Activated CD4-positive, alpha-beta memory T cell treated with anti-CD3 and anti-CD28 coated beads for 36 hours (primary cell): ENCODE data around the gene MCTP2. TPM values are rescaled to one million over a fixed set of nuclear protein-coding genes. Genes with fewer than 3 reads are reported as not detected.
A peak's percentile ranks its signal among the peaks of the same experiment; 100 is the strongest.

Experiments
- CTCF ChIA-PET: fragments of 350-600 bp; sonication (Branson Sonifier 250); formaldehyde crosslinking; loops from one replicate; lab custom pipeline; 2021; ENCODE audit warnings: antibody characterized with exemption, inconsistent platforms; lab: Charles Lee
- POLR2A ChIA-PET: fragments of 350-600 bp; sonication (Branson Sonifier 250); formaldehyde crosslinking; loops from one replicate; lab custom pipeline; 2021; ENCODE audit warnings: antibody characterized with exemption; lab: Charles Lee
- DNase-seq: peaks from one replicate; pipeline ENCODE4 v3.0.0-alpha.2; 2020
- H3K27ac Mint-ChIP-seq: one replicate; pipeline ENCODE4 v1.8.0; 2021; ENCODE audit warnings: mixed read lengths
- H3K27me3 Mint-ChIP-seq: one replicate; pipeline ENCODE4 v1.8.0; 2021; ENCODE audit warnings: mixed read lengths
- H3K36me3 Mint-ChIP-seq: one replicate; pipeline ENCODE4 v1.8.0; 2021; ENCODE audit warnings: mixed read lengths
- H3K4me1 Mint-ChIP-seq: one replicate; pipeline ENCODE4 v1.8.0; 2021; ENCODE audit warnings: low read depth, mixed read lengths
- H3K4me3 Mint-ChIP-seq: one replicate; pipeline ENCODE4 v1.8.0; 2021; ENCODE audit warnings: mild to moderate bottlenecking, mixed read lengths
- H3K9me3 Mint-ChIP-seq: one replicate; pipeline ENCODE4 v1.8.0; 2021; ENCODE audit warnings: mixed read lengths
- intact Hi-C: fragments of 100-400 bp; cut with micrococcal nuclease; formaldehyde crosslinking; loops from one replicate; pipeline ENCODE4 v1.15.1; 2023
- total RNA-seq, 2 experiments: library from RNA; stranded (reverse); gene quantifications; one replicate each; pipeline ENCODE4 v1.2.3, GENCODE V29; 2021

MCTP2 gene
- total RNA-seq, 2 experiments from 2014 or later: 38.5 to 41.7 TPM

DNA sequence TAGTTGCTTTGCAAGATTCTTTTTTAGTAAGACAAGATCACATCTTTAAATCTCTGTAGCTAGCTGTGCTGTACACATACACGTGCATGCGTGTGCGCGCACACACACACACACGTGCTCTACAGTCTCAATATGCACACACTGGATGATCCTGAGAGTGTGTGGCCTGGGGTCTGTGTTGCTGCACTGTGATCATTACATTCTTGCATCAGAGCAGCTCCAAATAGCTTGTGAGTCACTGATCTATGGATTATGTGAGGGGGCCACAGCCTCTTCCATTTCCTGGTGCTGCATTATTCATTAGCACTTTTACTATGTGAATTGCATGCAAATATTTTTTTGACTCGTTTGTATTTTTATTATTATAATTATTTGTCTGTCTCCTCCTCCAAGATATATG, 34.6 kb downstream of the MCTP2 start:
- Mint-ChIP-seq H3K36me3 (peaks cover 4% of the 10 kb centered on the region), H3K27me3 (no peaks in the 10 kb centered on the region), H3K4me3 (no peak overlapping the region), H3K27ac (no peak overlapping the region), H3K4me1 (peaks cover 26% of the 10 kb centered on the region), H3K9me3 (no peaks in the 10 kb centered on the region)
- POLR2A ChIA-PET: no interaction called here
- CTCF ChIA-PET: no interaction called here
- DNase-seq: no peak
- intact Hi-C loops: no loop called here

DNA sequence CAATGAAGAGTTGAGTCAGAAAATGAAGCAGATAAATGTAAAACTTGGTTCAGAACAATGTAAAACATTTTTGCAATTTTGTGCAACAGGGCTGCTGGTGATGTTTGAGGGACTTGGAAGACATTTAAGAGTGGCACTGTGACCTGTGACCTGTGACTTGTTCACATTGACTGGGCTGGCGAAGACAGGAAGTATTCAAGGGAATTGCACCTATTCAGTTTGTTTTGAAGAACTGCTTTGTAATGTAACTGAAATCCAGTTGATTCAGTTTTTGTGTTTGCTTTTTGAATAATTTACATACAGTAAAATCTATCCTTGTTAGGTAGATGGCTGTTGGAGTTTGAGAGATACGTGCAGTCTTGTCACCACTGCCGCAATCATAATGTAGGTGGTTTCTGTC, 35.4 kb downstream of the MCTP2 start:
- CTCF ChIA-PET: no interaction called here
- H3K27ac Mint-ChIP-seq: no peak overlapping the region
- no peaks in the 10 kb centered on the region for H3K9me3 Mint-ChIP-seq
- intact Hi-C loops: no loop called here
- H3K36me3 Mint-ChIP-seq: peaks cover 4% of the 10 kb centered on the region
- no peaks in the 10 kb centered on the region for H3K27me3 Mint-ChIP-seq
- H3K4me3 Mint-ChIP-seq: no peak overlapping the region
- POLR2A ChIA-PET: no interaction called here
- DNase-seq: no peak
- H3K4me1 Mint-ChIP-seq: peaks cover 25% of the 10 kb centered on the region

DNA sequence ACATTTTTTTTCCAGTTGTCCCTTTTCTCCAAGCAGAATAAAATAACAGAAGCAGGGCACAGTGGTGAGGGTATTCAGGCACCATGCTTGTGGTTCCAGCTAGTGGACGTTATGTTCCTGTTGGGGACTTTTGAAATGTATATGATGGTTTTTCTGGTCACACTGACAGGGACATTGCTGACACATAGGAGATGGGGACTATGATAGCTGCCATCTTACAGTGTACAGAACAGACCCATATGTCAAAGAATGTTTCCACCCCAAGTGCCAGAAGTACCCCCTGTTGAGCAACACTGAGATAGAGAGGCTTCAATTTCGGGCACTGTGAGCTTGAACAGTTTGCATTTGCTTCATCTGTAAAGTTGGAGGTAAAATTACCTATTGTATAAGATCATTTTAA, 38.6 kb downstream of the MCTP2 start:
- Mint-ChIP-seq H3K36me3 (peaks cover 6% of the 10 kb centered on the region), H3K9me3 (no peaks in the 10 kb centered on the region), H3K27me3 (no peaks in the 10 kb centered on the region), H3K4me3 (no peak overlapping the region), H3K4me1 (peaks cover 26% of the 10 kb centered on the region), H3K27ac (no peak overlapping the region)
- DNase-seq: no peak
- intact Hi-C loops: no loop called here
- ChIA-PET POLR2A (interaction anchor here (1.5 kb wide), 1 partner anchor 37 kb away, joined by 6 read pairs; no protein-coding TSS in a partner anchor), CTCF (no interaction called here)

DNA sequence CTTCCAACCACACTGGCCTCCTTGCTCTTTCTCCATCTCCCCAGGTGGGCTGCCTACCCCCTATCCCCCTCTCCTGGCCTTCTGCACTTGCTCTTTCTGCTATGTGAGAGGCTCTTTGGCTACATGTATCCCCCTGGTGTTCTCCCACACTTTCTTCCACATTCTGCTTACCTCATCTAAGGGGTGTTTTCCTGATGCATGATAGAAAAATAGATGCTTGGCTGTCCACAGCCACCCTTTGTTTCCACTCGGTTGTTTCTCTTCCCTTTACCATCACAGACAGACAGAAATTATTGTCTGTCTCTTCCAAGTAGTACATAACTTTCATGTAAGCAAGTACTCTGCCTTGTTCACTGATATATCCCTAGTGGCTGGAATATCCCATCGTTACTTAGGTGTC, 39.2 kb downstream of the MCTP2 start:
- peaks cover 6% of the 10 kb centered on the region for H3K36me3 Mint-ChIP-seq
- no peak overlapping the region for H3K4me3 Mint-ChIP-seq
- POLR2A ChIA-PET: no interaction called here
- no peaks in the 10 kb centered on the region for H3K27me3 Mint-ChIP-seq
- DNase-seq: no peak
- H3K9me3 Mint-ChIP-seq: no peaks in the 10 kb centered on the region
- H3K4me1 Mint-ChIP-seq: peaks cover 26% of the 10 kb centered on the region
- no peak overlapping the region for H3K27ac Mint-ChIP-seq
- CTCF ChIA-PET: no interaction called here
- intact Hi-C loops: no loop called here

DNA sequence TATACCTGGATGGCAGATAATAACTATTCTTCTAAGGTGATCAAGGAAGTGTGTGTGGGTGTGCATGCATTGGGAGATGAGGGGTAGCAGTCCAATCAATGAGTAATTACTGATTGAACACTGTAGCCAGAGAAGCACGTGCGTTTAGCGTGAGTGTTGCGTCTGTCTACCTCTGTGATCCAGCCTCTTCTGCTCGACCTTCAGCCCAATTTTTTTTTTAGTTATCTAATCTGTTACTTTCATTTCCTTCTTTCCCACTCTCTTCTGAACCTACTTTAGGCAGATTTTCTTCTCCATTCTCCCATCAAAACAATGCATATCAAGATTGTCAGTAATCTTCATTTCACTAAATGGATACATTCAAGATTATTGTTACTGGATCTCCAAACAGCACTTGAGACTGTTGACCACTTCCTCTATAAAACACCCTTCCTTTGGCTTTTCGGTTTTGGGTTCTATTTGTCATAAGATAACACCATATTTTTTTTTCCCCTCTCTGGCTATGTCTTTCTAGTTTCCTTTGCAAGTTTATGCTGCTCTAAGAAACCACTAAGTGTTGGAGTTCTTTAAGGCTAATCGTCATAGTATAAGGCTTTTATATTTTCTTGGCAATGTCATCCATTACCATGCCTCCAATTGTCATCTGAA, 41.0 kb downstream of the MCTP2 start:
- intact Hi-C loops: loop anchor here (1.0 kb wide), 3 partner anchors 33 to 98 kb away; partner anchors contain the start of gene MCTP2
- POLR2A ChIA-PET: no interaction called here
- H3K27ac Mint-ChIP-seq: no peak overlapping the region
- peaks cover 20% of the 10 kb centered on the region for H3K4me1 Mint-ChIP-seq
- H3K9me3 Mint-ChIP-seq: no peaks in the 10 kb centered on the region
- H3K36me3 Mint-ChIP-seq: peaks cover 6% of the 10 kb centered on the region
- no peak for DNase-seq
- H3K4me3 Mint-ChIP-seq: no peak overlapping the region
- CTCF ChIA-PET: no interaction called here
- H3K27me3 Mint-ChIP-seq: no peaks in the 10 kb centered on the region

DNA sequence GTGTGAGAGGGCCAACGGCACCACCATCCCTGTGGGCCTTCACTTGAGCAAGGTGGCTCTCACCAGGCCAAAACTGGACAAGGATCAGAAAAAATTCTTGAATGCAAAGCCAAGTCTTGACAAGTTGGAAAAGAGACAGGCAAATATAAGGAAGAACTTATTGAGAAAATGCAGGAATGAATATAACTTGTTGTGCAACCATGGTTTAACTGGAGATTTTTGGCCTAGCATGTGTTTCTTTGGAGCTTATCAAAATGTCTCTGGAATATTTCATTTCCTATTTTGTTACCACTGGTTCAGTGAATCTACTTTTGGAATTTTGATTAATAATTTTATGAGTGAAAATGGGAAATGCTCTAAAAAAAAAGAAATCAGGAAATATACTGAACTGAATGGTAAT, 42.5 kb downstream of the MCTP2 start:
- ChIA-PET CTCF (no interaction called here), POLR2A (no interaction called here)
- no peak overlapping the region for H3K27ac Mint-ChIP-seq
- H3K4me3 Mint-ChIP-seq: no peak overlapping the region
- peaks cover 21% of the 10 kb centered on the region for H3K4me1 Mint-ChIP-seq
- H3K9me3 Mint-ChIP-seq: no peaks in the 10 kb centered on the region
- DNase-seq: no peak
- no peaks in the 10 kb centered on the region for H3K27me3 Mint-ChIP-seq
- peaks cover 4% of the 10 kb centered on the region for H3K36me3 Mint-ChIP-seq
- intact Hi-C loops: no loop called here

DNA sequence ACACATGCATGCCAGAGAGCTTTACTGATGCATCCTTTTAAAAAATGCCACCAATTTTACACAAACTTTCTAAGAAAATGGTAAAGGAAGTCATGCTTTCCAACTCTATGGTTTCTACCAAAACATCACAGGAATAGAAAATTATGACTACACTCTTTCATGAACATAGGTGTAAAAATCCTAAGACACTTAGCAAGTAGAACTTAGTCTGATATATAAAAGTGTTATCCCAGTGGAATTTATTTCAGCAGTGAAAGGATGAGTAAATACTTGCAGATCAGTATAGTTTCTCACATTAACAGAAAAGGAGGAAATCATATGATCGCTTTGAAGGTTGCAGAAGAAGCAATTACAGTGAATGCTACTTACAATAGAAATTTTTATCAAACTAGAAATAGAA, 43.4 kb downstream of the MCTP2 start:
- intact Hi-C loops: no loop called here
- Mint-ChIP-seq H3K4me1 (peaks cover 28% of the 10 kb centered on the region), H3K9me3 (no peaks in the 10 kb centered on the region), H3K36me3 (peaks cover 4% of the 10 kb centered on the region), H3K27ac (no peak overlapping the region), H3K4me3 (no peak overlapping the region), H3K27me3 (no peaks in the 10 kb centered on the region)
- ChIA-PET POLR2A (no interaction called here), CTCF (no interaction called here)
- DNase-seq: no peak

DNA sequence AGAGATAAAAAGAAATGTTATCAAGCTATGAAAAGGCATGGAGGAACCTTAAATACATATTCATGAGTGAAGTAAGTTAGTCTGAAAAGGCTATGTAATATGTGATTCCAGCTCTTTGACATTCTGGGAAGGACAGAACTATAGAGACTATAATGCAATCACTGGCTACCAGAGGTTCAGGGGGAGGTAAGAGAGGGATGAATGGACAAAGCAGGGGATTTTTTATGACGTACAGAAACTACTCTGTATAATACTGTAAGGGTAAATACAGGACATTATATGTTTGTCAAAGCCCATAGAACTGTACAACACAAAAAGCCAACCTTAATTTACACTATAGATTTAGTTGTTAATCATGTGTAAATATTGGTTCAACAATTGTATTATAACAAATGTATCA, 46.1 kb downstream of the MCTP2 start:
- no peak overlapping the region for H3K4me3 Mint-ChIP-seq
- H3K36me3 Mint-ChIP-seq: peaks cover 24% of the 10 kb centered on the region
- no peak overlapping the region for H3K27ac Mint-ChIP-seq
- CTCF ChIA-PET: interaction anchor here (1.6 kb wide), 1 partner anchor 113 kb away, joined by 6 read pairs; no protein-coding TSS in a partner anchor
- H3K27me3 Mint-ChIP-seq: no peaks in the 10 kb centered on the region
- H3K4me1 Mint-ChIP-seq: peaks cover 50% of the 10 kb centered on the region
- POLR2A ChIA-PET: no interaction called here
- H3K9me3 Mint-ChIP-seq: peaks cover 9% of the 10 kb centered on the region
- intact Hi-C loops: no loop called here
- DNase-seq: no peak

DNA sequence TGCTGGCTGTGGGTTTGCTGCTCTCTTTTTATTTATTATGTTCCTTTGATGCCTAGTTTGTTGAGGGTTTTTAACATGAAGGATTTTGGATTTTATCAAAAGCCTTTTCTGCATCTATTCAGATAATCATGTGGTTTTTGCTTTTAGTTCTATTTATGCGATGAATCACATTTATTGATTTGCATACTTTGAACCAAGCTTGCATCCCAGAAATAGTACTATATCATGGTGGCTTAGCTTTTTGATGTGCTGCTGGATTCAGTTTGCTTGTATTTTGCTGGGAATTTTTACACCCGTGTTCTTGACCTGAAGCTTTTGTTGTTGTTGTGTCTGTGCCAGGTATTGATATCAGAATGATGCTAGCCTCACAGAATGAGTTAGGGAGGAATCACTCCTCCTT, 48.4 kb downstream of the MCTP2 start:
- Mint-ChIP-seq H3K4me3 (no peak overlapping the region), H3K9me3 (peaks cover 9% of the 10 kb centered on the region), H3K36me3 (peaks cover 29% of the 10 kb centered on the region), H3K4me1 (peaks cover 42% of the 10 kb centered on the region), H3K27ac (no peak overlapping the region), H3K27me3 (no peaks in the 10 kb centered on the region)
- ChIA-PET CTCF (interaction anchor here (0.8 kb wide), 1 partner anchor 42 kb away, joined by 3 read pairs; no protein-coding TSS in a partner anchor), POLR2A (no interaction called here)
- intact Hi-C loops: no loop called here
- no peak for DNase-seq

DNA sequence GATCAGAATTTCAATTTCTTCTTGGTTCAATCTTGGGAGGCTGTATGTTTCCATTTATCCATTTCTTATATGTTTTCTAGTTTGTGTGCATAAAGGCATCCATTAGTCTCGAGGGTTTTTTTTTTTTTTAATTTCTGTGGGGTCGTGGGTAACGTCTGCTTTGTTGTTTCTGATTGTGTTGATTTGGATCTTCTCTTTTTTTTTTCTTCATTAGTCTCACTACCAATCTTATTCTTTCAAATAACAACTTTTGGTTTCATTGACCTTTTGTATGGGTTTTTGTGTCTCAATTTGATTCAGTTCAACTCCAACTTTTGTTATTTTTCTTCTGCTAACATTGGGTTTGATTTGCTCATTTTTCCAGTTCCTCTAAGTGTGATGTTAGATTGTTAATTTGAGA, 48.9 kb downstream of the MCTP2 start:
- Mint-ChIP-seq H3K27ac (peak overlapping the region; percentile 28), H3K36me3 (peaks cover 30% of the 10 kb centered on the region), H3K9me3 (peaks cover 9% of the 10 kb centered on the region), H3K4me1 (peaks cover 40% of the 10 kb centered on the region), H3K4me3 (no peak overlapping the region), H3K27me3 (no peaks in the 10 kb centered on the region)
- ChIA-PET CTCF (no interaction called here), POLR2A (no interaction called here)
- DNase-seq: no peak
- intact Hi-C loops: no loop called here

DNA sequence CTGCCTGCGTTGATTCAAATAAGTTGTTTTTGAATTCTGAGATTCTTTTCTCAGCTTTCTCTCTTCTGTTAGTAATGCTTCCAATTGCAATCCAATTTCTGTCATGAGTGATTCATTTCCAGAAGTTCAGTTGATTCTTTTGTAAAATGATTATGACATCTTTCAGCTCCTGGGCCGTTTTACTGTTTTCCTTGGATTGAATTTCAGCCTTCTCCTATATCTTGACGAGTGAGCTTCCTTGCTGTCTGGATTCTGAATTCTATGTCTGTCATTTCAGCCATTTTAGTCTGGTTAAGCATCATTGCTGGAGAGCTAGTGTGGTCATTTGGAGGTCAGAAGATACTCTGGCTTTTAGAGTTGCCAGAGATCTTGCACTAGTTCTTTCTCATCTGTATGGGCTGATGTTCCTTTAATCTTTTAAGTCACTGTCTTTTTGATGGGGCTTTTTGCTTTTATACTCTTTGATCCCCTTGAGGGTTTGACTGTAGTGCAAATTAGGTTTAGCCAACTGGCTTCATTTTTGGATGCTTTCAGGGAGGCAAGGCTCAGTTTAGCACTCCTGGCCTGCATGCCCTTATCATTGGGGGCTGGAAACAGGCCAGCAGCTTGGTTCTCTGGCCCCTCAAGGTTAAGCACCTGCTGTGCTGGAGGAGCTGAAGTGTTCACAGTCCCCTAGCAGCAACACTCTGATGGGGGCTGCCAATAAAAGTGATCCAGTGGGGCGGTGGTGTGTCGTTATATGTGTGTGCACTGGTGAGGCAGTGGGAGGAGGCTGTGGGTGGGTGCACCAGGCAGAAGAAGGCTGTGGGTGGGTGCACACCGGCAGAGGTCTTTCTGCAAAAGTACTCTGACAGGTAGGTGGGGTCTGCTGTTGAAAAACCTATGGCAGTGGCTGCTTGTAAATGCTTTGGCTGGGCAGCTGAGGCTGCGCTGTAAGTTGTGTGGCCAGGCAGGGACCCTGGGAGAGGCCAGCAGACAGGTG, 51.2 kb downstream of the MCTP2 start:
- POLR2A ChIA-PET: no interaction called here

DNA sequence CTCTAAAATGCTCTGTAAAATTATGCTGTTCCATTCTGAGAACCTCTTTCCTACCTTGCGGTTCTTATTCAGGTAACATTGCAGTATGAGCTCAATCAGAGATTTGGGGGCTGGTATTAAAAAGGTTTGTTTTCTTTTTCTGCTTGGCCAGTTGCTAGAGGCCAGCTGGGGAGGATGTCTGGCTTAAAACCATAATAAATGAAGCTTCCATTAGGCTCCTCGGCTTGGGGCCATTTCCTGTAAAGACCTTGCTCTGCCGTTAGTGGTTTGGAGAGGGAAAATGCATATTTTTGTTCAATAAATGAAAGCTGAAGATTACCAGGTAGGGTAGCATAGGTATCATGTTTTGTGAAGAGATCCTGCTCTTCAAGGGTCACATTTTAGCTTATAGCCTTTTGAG, 55.2 kb downstream of the MCTP2 start:
- intact Hi-C loops: loop anchor here (5.0 kb wide), 1 partner anchor 54 kb away; the partner anchor contains the start of gene MCTP2
- no peak for DNase-seq
- POLR2A ChIA-PET: interaction anchor here (1.2 kb wide), 1 partner anchor 57 kb away, joined by 4 read pairs; no protein-coding TSS in a partner anchor
- no peak overlapping the region for H3K4me3 Mint-ChIP-seq
- peaks cover 41% of the 10 kb centered on the region for H3K4me1 Mint-ChIP-seq
- CTCF ChIA-PET: interaction anchor here (0.6 to 3.4 kb wide), 3 partner anchors 19 to 122 kb away, joined by 3 to 15 read pairs (median 14); no protein-coding TSS in a partner anchor
- H3K27me3 Mint-ChIP-seq: no peaks in the 10 kb centered on the region
- H3K9me3 Mint-ChIP-seq: peaks cover 10% of the 10 kb centered on the region
- H3K36me3 Mint-ChIP-seq: peaks cover 30% of the 10 kb centered on the region
- no peak overlapping the region for H3K27ac Mint-ChIP-seq

More for the DNA sequence above, 51.2 kb downstream of the MCTP2 start:
- intact Hi-C loops: no loop called here
- CTCF ChIA-PET: no interaction called here
- no peak for DNase-seq
- Mint-ChIP-seq H3K9me3 (peaks cover 9% of the 10 kb centered on the region), H3K27ac (no peak overlapping the region), H3K36me3 (peaks cover 31% of the 10 kb centered on the region), H3K4me1 (peaks cover 57% of the 10 kb centered on the region), H3K27me3 (no peaks in the 10 kb centered on the region), H3K4me3 (no peak overlapping the region)
